Keratinocyte (primary cell): ENCODE data around the gene MAGI1.

Experiments used
- CTCF ChIP-seq, 3 experiments: IDR thresholded peaks in 1 of 3; conservative IDR thresholded peaks in 1 of 3; optimal IDR thresholded peaks in 1 of 3; 2 replicates in 2 of 3; 3 replicates in 1 of 3; pipeline versions ENCODE3 to v1.5.1; 2011; ENCODE audit warnings: low read length in 3 of 3, mild to moderate bottlenecking in 3 of 3, moderate library complexity in 2 of 3, control low read depth in 1 of 3, inconsistent platforms in 1 of 3; ENCODE audit not compliant: insufficient read depth in 2 of 3; ENCODE audit errors: extremely low read depth in 1 of 3
- EZH2 ChIP-seq: IDR thresholded peaks from one replicate; pipeline ENCODE4 v1.6.1; 2012; ENCODE audit warnings: inconsistent platforms, mild to moderate bottlenecking, low read length, moderate library complexity

GRCh38 chr3:65489253-65489652 is 549.5 kb downstream of the MAGI1 start:
- no peak for TF ChIP-seq CTCF (optimal IDR thresholded peaks at IDR 0.05 in 1 of 3, IDR thresholded peaks at IDR 0.05 in 1 of 3, conservative IDR thresholded peaks at IDR 0.05 in 1 of 3; ENCODE audit: extremely low read depth in 1 of 3, insufficient read depth in 2 of 3, low read length in 3 of 3)
- TF ChIP-seq EZH2: no peak
